HS-5 (cell line): Measurements from ENCODE around the gene ACVR1.
"Not testable (repeated sequence)": the region's sequence is repeated elsewhere in the genome, so short reads cannot be mapped to it uniquely, and the experiment has no call there.

ENCODE experiments used
- DNase-seq: peaks from one replicate; pipeline ENCODE4 v3.0.0-alpha.2; 2012; ENCODE audit warnings: low read depth

Gene ACVR1

GRCh38 chr2:157893611-157894010 is 17.5 kb upstream of the ACVR1 start:
- no peak for DNase-seq

- DNase-seq: no peak
These were observed 15.5 kb upstream of the ACVR1 start for GRCh38 chr2:157891643-157892041.

DNA sequence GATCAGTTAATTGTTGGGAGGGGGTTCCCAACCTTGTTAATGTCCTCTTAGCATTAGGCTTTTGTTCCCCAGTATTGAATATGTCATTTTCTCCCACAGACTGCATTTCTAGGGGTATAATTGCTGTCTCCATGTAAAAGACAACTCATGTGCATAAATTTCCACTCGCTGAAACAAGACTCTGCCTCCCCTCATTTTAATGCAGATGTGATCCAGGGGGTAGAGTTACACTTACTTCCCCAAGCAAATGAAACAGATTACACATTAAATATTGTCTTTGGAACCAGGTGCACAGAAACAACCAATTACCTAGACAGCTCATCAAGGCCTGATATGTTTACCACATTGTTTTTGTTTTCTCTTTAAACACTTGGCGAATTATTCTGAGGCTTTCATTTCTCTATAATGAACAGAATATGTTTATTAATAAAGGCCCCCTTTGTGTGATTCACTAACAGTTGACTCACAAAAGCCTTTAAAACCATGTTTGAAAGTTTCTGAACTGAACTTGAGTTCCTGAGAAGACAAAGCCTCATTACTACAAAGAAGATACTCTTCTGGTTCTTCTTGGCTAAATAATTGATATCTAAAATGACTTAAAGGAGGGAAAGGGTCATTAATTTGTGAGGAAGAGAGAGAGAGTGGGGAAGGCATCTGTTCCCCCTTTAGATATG is 15.0 kb upstream of the ACVR1 start:
- no peak for DNase-seq

GRCh38 chr2:157887946-157888345 is 11.8 kb upstream of the ACVR1 start:
- DNase-seq: no peak

GRCh38 chr2:157884533-157884932 is 8.4 kb upstream of the ACVR1 start:
- not testable (repeated sequence) for DNase-seq

GRCh38 chr2:157880927-157881326 is 4.8 kb upstream of the ACVR1 start:
- DNase-seq: no peak

DNA sequence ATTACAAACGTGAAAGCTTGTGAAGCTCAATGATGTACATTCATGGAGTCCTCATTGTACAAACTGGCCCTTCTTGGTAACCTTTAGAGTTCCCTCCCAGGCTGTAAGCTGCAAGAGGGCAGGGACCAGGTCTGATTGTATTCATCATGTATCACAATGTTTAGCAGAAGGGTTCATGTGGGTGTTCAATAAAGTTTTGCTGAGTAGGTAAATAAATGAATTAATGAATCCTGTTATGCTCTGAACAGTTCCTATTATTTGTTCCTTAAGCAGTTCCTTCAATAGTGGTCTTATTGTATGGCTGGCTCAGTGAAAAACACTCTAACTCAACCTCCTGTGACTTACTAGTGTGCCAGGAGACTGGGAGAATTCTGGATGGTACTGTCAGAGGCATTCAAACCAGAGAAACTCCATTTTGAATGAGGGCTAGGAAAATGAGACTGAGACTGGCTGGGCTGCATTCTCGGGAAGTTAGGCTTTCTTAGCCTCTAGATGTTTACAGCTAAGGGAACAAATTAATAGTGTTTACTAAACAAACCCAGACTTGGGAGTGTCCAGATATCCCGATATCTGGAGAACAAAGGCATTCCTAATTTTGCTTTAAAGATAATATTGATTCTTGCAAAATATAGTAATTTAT is 1.8 kb upstream of the ACVR1 start:
- no peak for DNase-seq

GRCh38 chr2:157876786-157877138 is 632 bp upstream of the ACVR1 start:
- no peak for DNase-seq

DNA sequence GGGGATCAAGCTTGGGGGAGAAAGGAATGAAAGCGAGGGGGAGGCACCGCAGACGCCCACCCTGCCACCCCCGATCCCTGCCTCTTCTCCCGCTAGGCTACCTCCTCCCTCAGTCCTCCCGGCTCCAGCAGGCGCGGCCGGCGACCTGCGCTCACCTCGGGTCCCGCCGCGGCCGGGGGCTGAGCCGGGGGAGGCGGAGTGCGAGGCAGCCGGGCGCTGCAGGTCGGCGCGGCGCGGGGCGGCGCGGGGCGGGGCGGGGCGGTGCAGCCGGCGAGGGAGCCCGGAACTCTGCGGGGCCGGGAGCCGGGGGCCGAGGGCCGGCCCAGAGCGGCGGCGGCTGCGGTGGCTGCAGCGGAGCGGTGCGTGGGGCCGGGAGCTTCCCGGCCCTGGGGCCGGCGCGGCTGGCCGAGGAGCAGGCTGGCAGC is 477 bp downstream of the ACVR1 start:
- no peak for DNase-seq

GRCh38 chr2:157874997-157875640 is 1.0 kb downstream of the ACVR1 start:
- DNase-seq: peak; percentile 70

DNA sequence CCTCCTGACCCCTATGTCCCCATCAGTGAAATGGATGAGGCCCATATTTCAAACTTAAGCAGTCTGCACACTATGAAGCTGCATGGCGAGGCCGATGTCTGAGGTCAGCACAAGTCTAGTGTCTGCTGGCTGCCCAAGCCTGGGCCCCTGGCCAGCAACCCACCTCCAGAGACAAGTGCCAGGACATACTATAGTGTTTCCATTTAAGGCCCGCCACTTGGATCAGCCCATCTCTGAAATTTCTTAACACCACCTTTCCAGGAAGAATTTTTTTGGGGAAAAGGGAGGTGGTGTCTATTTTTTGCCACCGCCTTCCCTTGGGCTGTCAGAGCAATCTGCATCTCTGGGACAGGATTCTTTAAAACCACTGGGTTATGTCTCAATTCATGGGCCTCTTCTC is 1.8 kb downstream of the ACVR1 start:
- DNase-seq: no peak

GRCh38 chr2:157872791-157873190 is 3.3 kb downstream of the ACVR1 start:
- DNase-seq: no peak

- no peak for DNase-seq
These were observed 4.7 kb downstream of the ACVR1 start for GRCh38 chr2:157871415-157871814.

DNA sequence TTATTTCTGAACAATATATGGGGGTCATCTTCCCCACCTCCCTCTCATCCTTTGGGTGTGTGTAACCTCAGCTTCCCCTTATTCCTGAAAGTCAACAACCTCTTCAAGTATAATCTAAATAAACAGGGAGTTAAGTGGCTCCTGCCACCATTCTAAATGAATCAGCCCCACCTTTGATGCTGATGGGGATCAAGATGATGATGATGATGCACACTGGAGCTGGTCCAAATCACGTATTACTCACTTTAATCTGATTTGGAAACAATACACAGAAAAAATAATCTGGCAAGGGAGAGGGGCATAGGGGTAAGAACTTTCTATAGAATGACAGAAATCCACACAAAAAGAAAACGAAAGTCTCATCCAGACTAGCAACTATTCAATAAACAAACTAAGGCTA is 7.1 kb downstream of the ACVR1 start:
- DNase-seq: no peak

DNA sequence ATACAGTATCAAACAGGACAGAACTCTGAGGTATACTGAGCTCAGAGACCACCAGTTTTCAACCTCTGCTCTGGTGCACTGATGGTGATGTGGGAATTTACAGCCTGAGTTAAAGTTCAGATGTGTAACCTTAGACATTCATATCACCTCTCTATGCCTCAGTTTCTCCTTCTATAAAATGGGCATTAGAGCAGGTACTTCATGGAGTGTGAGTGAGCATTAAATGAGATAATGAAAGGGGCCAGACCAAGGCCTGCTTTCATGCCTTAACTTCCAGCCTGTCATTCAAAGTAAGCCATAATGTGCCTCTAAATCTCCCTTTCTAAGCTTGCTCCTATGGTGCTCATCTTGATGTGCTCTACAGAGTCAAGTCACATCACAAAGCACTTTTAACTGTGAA is 8.4 kb downstream of the ACVR1 start:
- DNase-seq: no peak

GRCh38 chr2:157866666-157867642 is 9.2 kb downstream of the ACVR1 start:
- no peak for DNase-seq

DNA sequence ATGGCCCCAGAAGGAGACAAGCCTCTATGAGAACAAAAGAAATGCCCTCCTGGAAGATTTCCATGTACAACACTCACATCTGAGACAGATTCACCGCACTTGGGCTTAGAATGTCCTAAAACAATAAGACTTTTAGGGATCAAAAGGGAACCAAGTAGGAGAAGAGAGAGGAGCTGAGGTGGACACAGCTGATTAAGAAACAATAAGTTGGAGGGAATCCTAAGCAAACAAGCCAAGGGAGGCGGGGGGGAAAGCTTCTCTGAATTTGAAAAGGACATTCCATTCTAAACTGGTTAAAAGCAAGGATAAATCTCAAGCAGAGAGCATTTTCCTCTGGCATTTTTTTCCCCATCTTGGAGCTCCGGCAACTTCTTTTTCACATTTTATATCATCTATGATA is 9.9 kb downstream of the ACVR1 start:
- no peak for DNase-seq

DNA sequence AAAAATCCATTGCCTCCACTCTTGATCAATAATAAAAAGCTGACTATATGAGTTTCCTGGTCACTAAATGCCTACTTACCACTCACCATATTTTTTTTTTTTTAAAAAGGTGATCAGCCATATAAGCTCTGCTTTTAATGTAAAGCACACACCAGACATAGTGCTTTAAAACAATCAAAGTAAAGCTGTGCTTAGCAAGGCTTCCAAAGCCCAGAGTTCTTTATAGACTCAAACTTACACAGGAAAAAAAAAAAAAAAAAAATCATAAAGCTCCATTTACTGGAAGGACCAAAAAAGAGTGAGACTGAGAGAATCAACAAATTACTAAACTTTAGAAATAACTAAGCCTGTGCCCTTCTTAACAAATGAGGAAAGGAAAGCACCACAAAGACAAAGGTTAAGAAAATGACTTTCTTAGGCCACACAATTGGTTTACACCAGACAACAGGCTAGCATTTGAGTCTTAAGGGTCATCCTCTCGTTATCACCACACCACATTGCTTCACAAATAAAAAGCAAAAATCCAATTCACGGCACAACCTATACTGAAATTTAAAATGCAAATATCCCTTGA is 11.2 kb downstream of the ACVR1 start:
- no peak for DNase-seq

- no peak for DNase-seq
These were observed 17.3 kb downstream of the ACVR1 start for GRCh38 chr2:157858846-157859245.

DNA sequence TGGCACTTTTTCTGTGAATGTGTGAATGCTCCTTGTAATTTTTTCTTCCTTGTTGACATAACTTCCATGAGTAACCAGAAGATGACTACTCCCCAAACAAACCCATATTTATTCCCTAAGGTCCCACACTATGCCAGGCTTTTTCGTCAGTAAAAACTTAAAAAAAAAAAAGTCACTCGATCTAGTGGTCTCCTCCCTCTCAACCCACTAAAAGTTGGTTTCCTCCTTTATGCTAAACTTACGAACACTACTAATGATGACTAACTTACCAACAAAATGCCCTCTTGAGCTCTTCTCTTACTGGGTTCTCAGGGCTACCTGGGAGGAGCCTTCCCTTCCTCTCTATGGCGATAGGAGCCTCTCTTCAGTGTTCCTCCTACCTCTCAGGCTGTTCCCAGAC is 18.2 kb downstream of the ACVR1 start:
- DNase-seq: no peak

DNA sequence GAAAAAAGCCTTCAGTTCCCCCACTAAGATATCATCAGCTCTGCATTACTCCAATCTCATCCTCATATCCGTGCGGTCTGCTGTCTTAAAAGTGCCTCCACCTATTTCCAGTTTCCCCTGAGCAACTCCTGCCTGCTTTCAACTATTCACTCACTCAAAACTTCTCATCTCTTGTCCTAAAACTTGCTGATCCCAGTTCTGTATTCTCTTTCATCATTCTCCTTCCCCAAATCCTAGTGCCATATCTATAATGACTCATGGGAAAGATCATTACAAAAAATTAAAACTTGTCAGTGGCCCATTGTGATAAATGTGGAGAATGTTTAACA is 20.0 kb downstream of the ACVR1 start:
- DNase-seq: no peak

- no peak for DNase-seq
These were observed 22.3 kb downstream of the ACVR1 start for GRCh38 chr2:157853820-157854219.
